Pancreas (tissue), 10 donors: ENCODE results near the gene KRT37. TPM values are rescaled to one million over a fixed set of nuclear protein-coding genes. Genes with fewer than 3 reads are reported as not detected.

Experiments
- ATAC-seq, 4 donors: fragments of 200-7000 bp; cut with Tn5 transposase; one replicate each; pipeline versions ENCODE4 v1.8.0 to v1.9.1; 2020; ENCODE audit warnings: mild to moderate bottlenecking in 4 of 4, moderate library complexity in 4 of 4
- DNase-seq, 6 donors: peaks; one replicate each; pipeline ENCODE4 v3.0.0-alpha.2; 2020
- FAIRE-seq: peaks from 2 replicates; lab custom pipeline; 2012; peaks lifted over from hg19 to GRCh38; lab: Jason Lieb, UNC
- H3K27ac ChIP-seq, 4 donors: fragments of 200-600 bp; sonication (generic); 1 replicate in 3 of 4; 2 replicates in 1 of 4; pipeline versions ENCODE4 v1.5.0 to v1.8.0; 2020
- H3K27me3 ChIP-seq, 4 donors: fragments of 200-600 bp; one replicate each; pipeline ENCODE4 v1.8.0; 2021
- H3K36me3 ChIP-seq, 3 donors: fragments of 200-600 bp; sonication (generic) in 1 of 3; one replicate each; pipeline versions ENCODE4 v1.5.0 to v1.8.0; 2020 to 2021
- H3K4me1 ChIP-seq, 3 donors: fragments of 200-600 bp; one replicate each; pipeline ENCODE4 v1.8.0; 2021
- H3K4me3 ChIP-seq, 4 donors: fragments of 200-600 bp; sonication (generic) in 2 of 4; one replicate each; pipeline versions ENCODE4 v1.5.0 to v1.8.0; 2020 to 2021
- H3K9me3 ChIP-seq, 4 donors: fragments of 200-600 bp; one replicate each; pipeline ENCODE4 v1.8.0; 2021
- CTCF ChIP-seq, 4 donors: fragments of 200-600 bp; sonication (generic) in 3 of 4; IDR thresholded peaks; one replicate each; pipeline versions ENCODE4 v1.5.0 to v1.8.0; 2021; ENCODE audit warnings: antibody characterized with exemption in 4 of 4
- WGBS, 2 donors: extraction: QIAGEN DNeasy Blood & Tissue Kit; methylation state at CpG; one replicate each; pipeline ENCODE4 v1.1.7; 2013; 5-methylcytosine and 5-hydroxymethylcytosine counted together
- intact Hi-C, 3 donors: fragments of 100-400 bp; cut with DNase I; formaldehyde crosslinking; loops; one replicate each; pipeline versions ENCODE4 v1.11.1 to v1.14.2; 2022
- polyA plus RNA-seq, 2 donors: library from polyadenylated mRNA; stranded (reverse); fragments of 200-250 nt; gene quantifications; one replicate each; pipeline ENCODE4 v1.2.3, GENCODE V29; 2013
- total RNA-seq, 6 donors: library from RNA; stranded (reverse); fragmentation: NEBNext Ultra II Directional in 4 of 6; extraction: Animal tissue kit (Norgen Biotek cat#: 25700) in 4 of 6; gene quantifications; one replicate each; pipeline versions ENCODE4 v1.2.1 to v1.2.4, GENCODE V29; 2021 to 2023
- donor health status: healthy with polysubstance abuse.
- donor health status: DM: no; HTN: no; CAD: no; lungs with moderate emphysema.
- donor health status: DM: no; HTN: no; CAD: no.
- donor health status: control.
- donor health status: control.
- donor health status: Bipolar disorder and iron deficiency.
- donor health status: DM: yes; HTN: yes; CAD: no.
- donor health status: DM: no; HTN: no; CAD: no.
- donor health status: DM: no; HTN: no; CAD: no.
- donor health status: DM: yes; HTN: yes; CAD: no.

KRT37 gene
- total and polyA plus RNA-seq, 8 donors: not detected

- no peaks in the 10 kb centered on the region for H3K4me1 ChIP-seq
- no peak for TF ChIP-seq CTCF (IDR thresholded peaks at IDR 0.05)
- H3K9me3 ChIP-seq: no peaks in the 10 kb centered on the region
- DNase-seq (no peak), ATAC-seq (no peak), FAIRE-seq (no peak)
- H3K27me3 ChIP-seq: no peaks in the 10 kb centered on the region
- H3K36me3 ChIP-seq: no peaks in the 10 kb centered on the region
- intact Hi-C loops: no loop called here
- no peak overlapping the region for H3K27ac ChIP-seq
- WGBS, 2 donors: 53 to 54% methylated on average over 5 of the region's 5 CpGs
- H3K4me3 ChIP-seq: no peak overlapping the region
Observed at GRCh38 chr17:41393294-41393693, 31.1 kb downstream of the KRT37 start.

GRCh38 chr17:41392278-41392677 lies 32.1 kb downstream of the KRT37 start:
- no peak for DNase-seq
- Histone ChIP-seq H3K4me1 (no peaks in the 10 kb centered on the region), H3K9me3 (no peaks in the 10 kb centered on the region), H3K27me3 (no peaks in the 10 kb centered on the region), H3K27ac (no peak overlapping the region), H3K36me3 (no peaks in the 10 kb centered on the region), H3K4me3 (no peak overlapping the region)
- FAIRE-seq: no peak
- 87 to 88% methylated on average over 1 of the region's 1 CpG for WGBS, 2 donors
- ATAC-seq: peak in 1 of 4 donors; percentile 42
- TF ChIP-seq CTCF (IDR thresholded peaks at IDR 0.05): no peak
- intact Hi-C loops: no loop called here

DNA sequence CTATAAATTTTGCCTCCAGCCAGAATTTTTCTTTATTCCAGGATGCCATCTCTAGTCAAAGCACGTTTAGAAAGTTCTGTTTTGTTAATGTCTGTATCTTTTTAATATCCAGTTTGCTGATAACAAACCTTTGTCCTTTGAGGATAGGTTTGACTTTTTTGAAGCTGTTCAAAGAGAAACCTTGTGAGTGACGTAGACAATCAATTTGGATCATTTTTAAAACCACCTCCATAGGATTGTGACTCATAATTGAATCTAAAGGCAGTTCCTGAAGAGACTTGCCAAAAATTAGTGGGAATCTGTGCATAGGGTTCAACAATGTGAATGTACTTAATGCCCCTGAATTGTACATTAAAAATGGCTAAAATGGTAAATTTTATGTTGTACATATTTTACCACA lies 32.9 kb downstream of the KRT37 start:
- FAIRE-seq (no peak), ATAC-seq (no peak), DNase-seq (no peak)
- no peaks in the 10 kb centered on the region for H3K9me3 ChIP-seq
- no peak overlapping the region for H3K27ac ChIP-seq
- 24 to 36% methylated on average over 2 of the region's 2 CpGs for WGBS, 2 donors
- no peaks in the 10 kb centered on the region for H3K4me1 ChIP-seq
- TF ChIP-seq CTCF (IDR thresholded peaks at IDR 0.05): no peak
- intact Hi-C loops: no loop called here
- no peaks in the 10 kb centered on the region for H3K36me3 ChIP-seq
- no peak overlapping the region for H3K4me3 ChIP-seq
- H3K27me3 ChIP-seq: no peaks in the 10 kb centered on the region

- ATAC-seq (no peak), DNase-seq (no peak), FAIRE-seq (no peak)
- intact Hi-C loops: no loop called here
- H3K36me3 ChIP-seq: no peaks in the 10 kb centered on the region
- no peaks in the 10 kb centered on the region for H3K9me3 ChIP-seq
- no peaks in the 10 kb centered on the region for H3K4me1 ChIP-seq
- H3K27ac ChIP-seq: no peak overlapping the region
- 65 to 71% methylated on average over 7 of the region's 7 CpGs for WGBS, 2 donors
- H3K4me3 ChIP-seq: no peak overlapping the region
- H3K27me3 ChIP-seq: no peaks in the 10 kb centered on the region
- no peak for TF ChIP-seq CTCF (IDR thresholded peaks at IDR 0.05)
Observed at GRCh38 chr17:41390411-41390938, 33.9 kb downstream of the KRT37 start.

GRCh38 chr17:41387670-41388069 lies 36.7 kb downstream of the KRT37 start:
- Histone ChIP-seq H3K4me1 (no peaks in the 10 kb centered on the region), H3K4me3 (no peak overlapping the region), H3K27me3 (peaks cover 0 to 7% (median 0%) of the 10 kb centered on the region in 4 donors), H3K9me3 (no peaks in the 10 kb centered on the region), H3K27ac (no peak overlapping the region), H3K36me3 (no peaks in the 10 kb centered on the region)
- DNase-seq (no peak), ATAC-seq (no peak), FAIRE-seq (no peak)
- no peak for TF ChIP-seq CTCF (IDR thresholded peaks at IDR 0.05)
- intact Hi-C loops: no loop called here
- WGBS, 2 donors: 51 to 70% methylated on average over 4 of the region's 4 CpGs
